ENCODE data around the gene ABCE1. TPM values are rescaled to one million over a fixed set of nuclear protein-coding genes. Genes with fewer than 3 reads are reported as not detected.
A peak's percentile ranks its signal among the peaks of the same experiment; 100 is the strongest.

ABCE1 gene
- total RNA-seq, 1 experiment from 2014 or later, result 153 TPM

- no peak overlapping the region; the same call in 1 of the 2 replicates for H3K4me3 ChIP-seq (ENCODE audit: low read length)
- no peak overlapping the region for H3K27ac ChIP-seq (ENCODE audit: low read length)
- H3K36me3 ChIP-seq (ENCODE audit: low read depth, low read length), result peaks cover 56% of the 10 kb centered on the region
- intact Hi-C loops (cut with micrococcal nuclease), result no loop called here
- H3K9me3 ChIP-seq (ENCODE audit: low read length), result no peaks in the 10 kb centered on the region; the same call in 1 of the 2 replicates
- no peak overlapping the region for H3K9ac ChIP-seq (ENCODE audit: low read length)
- ATAC-seq (no peak), DNase-seq (no peak)
- no peak overlapping the region for H2AFZ ChIP-seq (ENCODE audit: low read length)
- no peaks in the 10 kb centered on the region for H4K20me1 ChIP-seq (ENCODE audit: low read length)
- no peak for TF ChIP-seq CTCF (conservative IDR thresholded peaks at IDR 0.05; ENCODE audit: low read depth, low read length)
- no peak for TF ChIP-seq EZH2phosphoT487 (IDR thresholded peaks at IDR 0.05; ENCODE audit: borderline replicate concordance, low read length)
- ChIA-PET CTCF (no interaction called here), POLR2A (ENCODE audit: unreplicated experiment) (interaction anchor here (0.6 kb wide), 1 partner anchor 388 kb away, joined by 7 read pairs; the partner anchor contains the start of gene SMAD1)
- H3K79me2 ChIP-seq (ENCODE audit: low read length), result peaks cover 77% of the 10 kb centered on the region
- no peaks in the 10 kb centered on the region for H3K9me2 ChIP-seq (replicated peaks; ENCODE audit: low read length)
- H3K4me2 ChIP-seq (ENCODE audit: low read length), result no peak overlapping the region
- H3K27me3 ChIP-seq (ENCODE audit: low read length), result no peaks in the 10 kb centered on the region
- no TSS peak for BruUV-seq (replicated peaks)
- no peaks in the 10 kb centered on the region for H3F3A ChIP-seq (ENCODE audit: low read length, unreplicated experiment)
- H3K4me1 ChIP-seq (ENCODE audit: insufficient read depth, low read length), result peaks cover 6% of the 10 kb centered on the region; the same call in 1 of the 2 replicates
Measured at GRCh38 chr4:145093638-145094037, 4.5 kb upstream of the ABCE1 start.

GRCh38 chr4:145097331-145097820 lies 735 bp upstream of the ABCE1 start:
- intact Hi-C loops (cut with micrococcal nuclease), result no loop called here

More at GRCh38 chr4:145097331-145097820, 735 bp upstream of the ABCE1 start:
- Histone ChIP-seq H3K27ac (ENCODE audit: low read length) (peak overlapping the region; percentile 86), H3F3A (ENCODE audit: low read length, unreplicated experiment) (no peaks in the 10 kb centered on the region), H4K20me1 (ENCODE audit: low read length) (peaks cover 30% of the 10 kb centered on the region), H3K27me3 (ENCODE audit: low read length) (no peaks in the 10 kb centered on the region), H3K9me2 (replicated peaks; ENCODE audit: low read length) (no peaks in the 10 kb centered on the region), H3K9me3 (ENCODE audit: low read length) (no peaks in the 10 kb centered on the region; the same call in 1 of the 2 replicates), H3K36me3 (ENCODE audit: low read depth, low read length) (peaks cover 33% of the 10 kb centered on the region), H3K4me1 (ENCODE audit: insufficient read depth, low read length) (peaks cover 28% of the 10 kb centered on the region), H3K9ac (ENCODE audit: low read length) (peak overlapping the region; percentile 98), H3K4me3 (ENCODE audit: low read length) (peak overlapping the region; percentile 82), H2AFZ (ENCODE audit: low read length) (peak overlapping the region; percentile 87), H3K79me2 (ENCODE audit: low read length) (peaks cover 94% of the 10 kb centered on the region), H3K4me2 (ENCODE audit: low read length) (peak overlapping the region; percentile 89)
- ChIA-PET CTCF (no interaction called here), POLR2A (ENCODE audit: unreplicated experiment) (interaction anchor here (0.6 to 0.7 kb wide), 2 partner anchors 26 to 383 kb away, joined by 3 to 4 read pairs; no protein-coding TSS in a partner anchor)
- no TSS peak for BruUV-seq (replicated peaks)
- ATAC-seq (no peak), DNase-seq (peak; percentile 8)
- TF ChIP-seq CTCF (conservative IDR thresholded peaks at IDR 0.05; ENCODE audit: low read depth, low read length) (no peak; the same call in 1 of the 2 replicates), EZH2 (IDR thresholded peaks at IDR 0.05; ENCODE audit: low read length, unreplicated experiment) (no peak), EZH2phosphoT487 (IDR thresholded peaks at IDR 0.05; ENCODE audit: borderline replicate concordance, low read length) (no peak)

All from PC-3 (cell line).